ENCODE results near the gene GAK.

GRCh38 chr4:917992-918391, 14.1 kb downstream of the GAK start:
- TF ChIP-seq CTCF (IDR thresholded peaks at IDR 0.05; ENCODE audit: poor library complexity, severe bottlenecking) (no peak), MXI1 (conservative IDR thresholded peaks at IDR 0.05; ENCODE audit: poor library complexity, severe bottlenecking) (no peak), POLR2AphosphoS5 (IDR thresholded peaks at IDR 0.05) (no peak), SMC3 (conservative IDR thresholded peaks at IDR 0.05; ENCODE audit: poor library complexity) (no peak), REST (IDR thresholded peaks at IDR 0.05; ENCODE audit: borderline replicate concordance) (no peak), EZH2 (IDR thresholded peaks at IDR 0.05; ENCODE audit: borderline replicate concordance, insufficient read depth, low read length, poor library complexity, severe bottlenecking) (no peak)
